Muscle of back (tissue), 11 donors: ENCODE data around the gene SPRR3. TPM values are rescaled to one million over a fixed set of nuclear protein-coding genes. Genes with fewer than 3 reads are reported as not detected.

Experiments used
- DNase-seq, 3 donors: peaks; one replicate each; pipeline versions ENCODE4 v3.0.0 to v3.0.0-alpha.2; 2013
- polyA plus RNA-seq, 10 donors: library from polyadenylated mRNA; unstranded; fragments of 120-200 nt; gene quantifications; one replicate each; pipeline ENCODE4 v1.2.1, GENCODE V29; 2013; ENCODE audit not compliant: insufficient read length in 10 of 10

Gene SPRR3
- polyA plus RNA-seq, 10 donors, result 0.24 to 8.0 (median 0.27) TPM; not detected in 6

GRCh38 chr1:153049211-153049610, 47.7 kb downstream of the SPRR3 start:
- no peak for DNase-seq

Other genes starting within 250 kb of the SPRR3 start
- not detected for gene KPRP, start 243.7 kb upstream of the SPRR3 start, polyA plus RNA-seq
- gene LCE1F, start 226.6 kb upstream of the SPRR3 start, polyA plus RNA-seq, result not detected
- not detected for gene LCE1E, start 215.5 kb upstream of the SPRR3 start, polyA plus RNA-seq
- gene LCE1D, start 205.0 kb upstream of the SPRR3 start, polyA plus RNA-seq, result not detected
- not detected for gene LCE1C, start 195.1 kb upstream of the SPRR3 start, polyA plus RNA-seq
- not detected for gene LCE1B, start 189.8 kb upstream of the SPRR3 start, polyA plus RNA-seq
- gene LCE1A, start 174.3 kb upstream of the SPRR3 start, polyA plus RNA-seq, result not detected
- not detected for gene LCE6A, start 158.9 kb upstream of the SPRR3 start, polyA plus RNA-seq
- gene LCE7A, start 141.8 kb upstream of the SPRR3 start, polyA plus RNA-seq, result not detected
- gene SMCP, start 123.4 kb upstream of the SPRR3 start, polyA plus RNA-seq, result not detected
- gene IVL, start 93.2 kb upstream of the SPRR3 start, polyA plus RNA-seq, result 1 to 10 TPM in 2 of 10 donors, under 1 TPM in 2, not detected in 6; 0.05 to 6.0 (median 1.3) TPM
- gene SPRR5, start 54.5 kb upstream of the SPRR3 start, polyA plus RNA-seq, result not detected
- not detected for gene SPRR4, start 31.1 kb upstream of the SPRR3 start, polyA plus RNA-seq
- 1 to 10 TPM in 1 of 10 donors, not detected in 9; 4.3 TPM for gene SPRR1A, start 17.7 kb upstream of the SPRR3 start, polyA plus RNA-seq
- gene SPRR1B, start 29.5 kb downstream of the SPRR3 start, polyA plus RNA-seq, result 1 to 10 TPM in 1 of 10 donors, under 1 TPM in 1, not detected in 8; 0.24 to 7.1 TPM
- gene SPRR2D, start 39.4 kb downstream of the SPRR3 start, polyA plus RNA-seq, result not detected
- gene SPRR2A, start 55.8 kb downstream of the SPRR3 start, polyA plus RNA-seq, result under 1 TPM in 1 of 10 donors, not detected in 9; 0.28 TPM
- gene SPRR2B, start 69.9 kb downstream of the SPRR3 start, polyA plus RNA-seq, result not detected
- not detected for gene SPRR2E, start 92.8 kb downstream of the SPRR3 start, polyA plus RNA-seq
- under 1 TPM in 2 of 10 donors, not detected in 8; 0.48 to 0.75 TPM for gene SPRR2F, start 111.8 kb downstream of the SPRR3 start, polyA plus RNA-seq
- under 1 TPM in 1 of 10 donors, not detected in 9; 0.48 TPM for gene SPRR2G, start 149.1 kb downstream of the SPRR3 start, polyA plus RNA-seq
- not detected for gene LELP1, start 201.7 kb downstream of the SPRR3 start, polyA plus RNA-seq
- gene PRR9, start 215.8 kb downstream of the SPRR3 start, polyA plus RNA-seq, result not detected